ENCODE measurements around the gene JSRP1.

JSRP1 gene

DNA sequence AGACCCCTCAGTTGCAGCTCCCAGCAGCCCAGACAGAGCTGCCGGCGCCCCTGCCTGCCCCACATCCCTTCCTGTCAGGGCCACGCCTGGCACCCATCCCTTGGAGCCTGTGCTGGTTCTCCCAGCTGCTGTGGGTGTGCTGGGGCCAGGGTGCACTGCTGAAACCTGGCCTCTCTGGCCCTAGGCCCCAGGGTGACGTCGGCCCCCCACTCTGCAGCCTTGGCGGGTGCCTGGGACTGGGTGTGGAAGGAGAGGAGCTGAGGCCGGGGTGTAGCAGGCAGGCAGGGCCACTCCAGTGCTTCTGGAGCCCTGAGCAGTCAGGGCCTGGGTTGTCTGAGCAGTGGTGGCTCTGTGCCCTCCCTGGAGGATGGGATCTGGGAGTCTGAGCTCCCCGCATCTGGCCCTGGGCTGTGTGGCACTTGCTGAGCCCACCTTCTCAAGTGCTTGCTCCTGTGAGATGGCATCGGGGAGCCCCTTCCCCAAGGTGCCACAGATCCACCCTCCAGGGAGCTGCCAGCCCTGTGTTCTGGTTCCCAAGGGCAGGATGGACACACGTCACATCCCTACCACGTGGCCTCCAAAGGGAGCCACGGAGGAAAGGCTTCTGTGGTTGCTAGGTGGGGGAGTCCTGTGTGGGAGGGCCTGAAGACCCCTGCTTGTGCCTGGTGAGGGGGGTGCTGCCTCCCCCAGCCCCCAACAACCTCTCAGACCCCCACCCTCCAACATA lies 25.2 kb downstream of the JSRP1 start (continued):
- TF ChIP-seq KLF8 (tag by site-specific recombination; IDR thresholded peaks at IDR 0.05) (0 out of 2 replicates have a peak, but pooled peaks have one; percentile 23), ZNF600 (tag by site-specific recombination; IDR thresholded peaks at IDR 0.05) (peak; percentile 41; the same call in 1 of the 2 replicates), ZNF148 (tag by site-specific recombination; IDR thresholded peaks at IDR 0.05; ENCODE audit: borderline replicate concordance) (peak; percentile 18; the same call in 1 of the 2 replicates), SP7 (tag by site-specific recombination; IDR thresholded peaks at IDR 0.05) (no peak)
- TF ChIP-seq, protein P1, sequence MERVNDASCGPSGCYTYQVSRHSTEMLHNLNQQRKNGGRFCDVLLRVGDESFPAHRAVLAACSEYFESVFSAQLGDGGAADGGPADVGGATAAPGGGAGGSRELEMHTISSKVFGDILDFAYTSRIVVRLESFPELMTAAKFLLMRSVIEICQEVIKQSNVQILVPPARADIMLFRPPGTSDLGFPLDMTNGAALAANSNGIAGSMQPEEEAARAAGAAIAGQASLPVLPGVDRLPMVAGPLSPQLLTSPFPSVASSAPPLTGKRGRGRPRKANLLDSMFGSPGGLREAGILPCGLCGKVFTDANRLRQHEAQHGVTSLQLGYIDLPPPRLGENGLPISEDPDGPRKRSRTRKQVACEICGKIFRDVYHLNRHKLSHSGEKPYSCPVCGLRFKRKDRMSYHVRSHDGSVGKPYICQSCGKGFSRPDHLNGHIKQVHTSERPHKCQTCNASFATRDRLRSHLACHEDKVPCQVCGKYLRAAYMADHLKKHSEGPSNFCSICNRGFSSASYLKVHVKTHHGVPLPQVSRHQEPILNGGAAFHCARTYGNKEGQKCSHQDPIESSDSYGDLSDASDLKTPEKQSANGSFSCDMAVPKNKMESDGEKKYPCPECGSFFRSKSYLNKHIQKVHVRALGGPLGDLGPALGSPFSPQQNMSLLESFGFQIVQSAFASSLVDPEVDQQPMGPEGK (tag by site-specific recombination; IDR thresholded peaks at IDR 0.05) = peak; percentile 30

GRCh38 chr19:2230033-2230531 lies 26.1 kb downstream of the JSRP1 start:
- Histone ChIP-seq H3K27ac (ENCODE audit: extremely low read depth, low read depth, low read length) (no peak overlapping the region), H3K4me3 (ENCODE audit: low read depth, low read length) (no peak overlapping the region), H3K4me1 (ENCODE audit: control insufficient read depth, insufficient read depth, low read length) (no peaks in the 10 kb centered on the region), H3K9me3 (ENCODE audit: control insufficient read depth, insufficient read depth, low read depth, low read length) (no peaks in the 10 kb centered on the region), H3K36me3 (ENCODE audit: control insufficient read depth in 2 of 2, insufficient read depth in 1 of 2, low read length in 2 of 2) (peaks cover 4 to 80% of the 10 kb centered on the region in 2 experiments; a peak in 2 of 3 replicates)
- TF ChIP-seq ZNF707 (tag by site-specific recombination; IDR thresholded peaks at IDR 0.05) (no peak), ZNF610 (tag by site-specific recombination; IDR thresholded peaks at IDR 0.05; ENCODE audit: borderline replicate concordance) (no peak), ZNF677 (tag by site-specific recombination; IDR thresholded peaks at IDR 0.05) (no peak), ZNF335 (tag by site-specific recombination; conservative IDR thresholded peaks at IDR 0.05) (no peak), ZNF23 (tag by site-specific recombination; IDR thresholded peaks at IDR 0.05; ENCODE audit: borderline replicate concordance) (no peak), BCL6B (tag by site-specific recombination; IDR thresholded peaks at IDR 0.05) (no peak)
- ChIA-PET POLR2A (interaction anchor here (0.7 kb wide), 1 partner anchor 98 kb away, joined by 3 read pairs; no protein-coding TSS in a partner anchor), CTCF (interaction anchor here (0.9 to 1.6 kb wide), 2 partner anchors 23 to 32 kb away, joined by 3 read pairs; no protein-coding TSS in a partner anchor)

GRCh38 chr19:2229103-2230032 lies 26.8 kb downstream of the JSRP1 start:
- peaks cover 2 to 85% of the 10 kb centered on the region in 2 experiments; a peak in 2 of 3 replicates for H3K36me3 ChIP-seq (ENCODE audit: control insufficient read depth in 2 of 2, insufficient read depth in 1 of 2, low read length in 2 of 2)
- no peaks in the 10 kb centered on the region for H3K9me3 ChIP-seq (ENCODE audit: control insufficient read depth, insufficient read depth, low read depth, low read length)
- no peak for TF ChIP-seq ZNF529 (tag by site-specific recombination; IDR thresholded peaks at IDR 0.05; ENCODE audit: insufficient replicate concordance)
- TF ChIP-seq, protein P2, sequence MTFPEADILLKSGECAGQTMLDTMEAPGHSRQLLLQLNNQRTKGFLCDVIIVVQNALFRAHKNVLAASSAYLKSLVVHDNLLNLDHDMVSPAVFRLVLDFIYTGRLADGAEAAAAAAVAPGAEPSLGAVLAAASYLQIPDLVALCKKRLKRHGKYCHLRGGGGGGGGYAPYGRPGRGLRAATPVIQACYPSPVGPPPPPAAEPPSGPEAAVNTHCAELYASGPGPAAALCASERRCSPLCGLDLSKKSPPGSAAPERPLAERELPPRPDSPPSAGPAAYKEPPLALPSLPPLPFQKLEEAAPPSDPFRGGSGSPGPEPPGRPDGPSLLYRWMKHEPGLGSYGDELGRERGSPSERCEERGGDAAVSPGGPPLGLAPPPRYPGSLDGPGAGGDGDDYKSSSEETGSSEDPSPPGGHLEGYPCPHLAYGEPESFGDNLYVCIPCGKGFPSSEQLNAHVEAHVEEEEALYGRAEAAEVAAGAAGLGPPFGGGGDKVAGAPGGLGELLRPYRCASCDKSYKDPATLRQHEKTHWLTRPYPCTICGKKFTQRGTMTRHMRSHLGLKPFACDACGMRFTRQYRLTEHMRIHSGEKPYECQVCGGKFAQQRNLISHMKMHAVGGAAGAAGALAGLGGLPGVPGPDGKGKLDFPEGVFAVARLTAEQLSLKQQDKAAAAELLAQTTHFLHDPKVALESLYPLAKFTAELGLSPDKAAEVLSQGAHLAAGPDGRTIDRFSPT (tag by site-specific recombination; IDR thresholded peaks at IDR 0.05) = peak; percentile 44; the same call in 1 of the 2 replicates
- TF ChIP-seq, protein P3, sequence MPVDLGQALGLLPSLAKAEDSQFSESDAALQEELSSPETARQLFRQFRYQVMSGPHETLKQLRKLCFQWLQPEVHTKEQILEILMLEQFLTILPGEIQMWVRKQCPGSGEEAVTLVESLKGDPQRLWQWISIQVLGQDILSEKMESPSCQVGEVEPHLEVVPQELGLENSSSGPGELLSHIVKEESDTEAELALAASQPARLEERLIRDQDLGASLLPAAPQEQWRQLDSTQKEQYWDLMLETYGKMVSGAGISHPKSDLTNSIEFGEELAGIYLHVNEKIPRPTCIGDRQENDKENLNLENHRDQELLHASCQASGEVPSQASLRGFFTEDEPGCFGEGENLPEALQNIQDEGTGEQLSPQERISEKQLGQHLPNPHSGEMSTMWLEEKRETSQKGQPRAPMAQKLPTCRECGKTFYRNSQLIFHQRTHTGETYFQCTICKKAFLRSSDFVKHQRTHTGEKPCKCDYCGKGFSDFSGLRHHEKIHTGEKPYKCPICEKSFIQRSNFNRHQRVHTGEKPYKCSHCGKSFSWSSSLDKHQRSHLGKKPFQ (tag by site-specific recombination; IDR thresholded peaks at IDR 0.05) = no peak
- no peak overlapping the region for H3K4me3 ChIP-seq (ENCODE audit: low read depth, low read length)
- CTCF ChIA-PET = no interaction called here
- POLR2A ChIA-PET = interaction anchor here (0.5 kb wide), 1 partner anchor 87 kb away, joined by 3 read pairs; no protein-coding TSS in a partner anchor
- H3K27ac ChIP-seq (ENCODE audit: extremely low read depth, low read depth, low read length) = no peak overlapping the region
- H3K4me1 ChIP-seq (ENCODE audit: control insufficient read depth, insufficient read depth, low read length) = no peaks in the 10 kb centered on the region

Data from HEK293 (cell line).